ENCODE data around the gene SLFN12L.

DNA sequence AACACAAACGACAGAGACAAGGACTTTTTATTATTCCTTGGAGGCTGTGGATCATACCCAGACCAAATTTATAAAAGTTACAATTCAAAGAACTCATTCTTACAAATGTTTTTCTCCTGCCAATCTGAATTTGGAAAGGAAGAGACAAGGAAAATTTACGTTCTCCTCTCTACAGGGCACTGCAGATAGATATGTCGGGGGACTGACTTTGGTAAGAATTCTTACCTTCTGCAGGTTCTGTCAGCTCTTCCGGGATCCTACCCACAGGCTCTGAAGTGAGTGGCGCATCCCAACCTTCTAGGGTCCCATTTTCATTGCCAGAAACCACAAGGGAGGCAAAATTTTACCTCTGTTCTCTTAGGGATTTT lies 2.2 kb upstream of the SLFN12L start:
- TF ChIP-seq, protein P1, sequence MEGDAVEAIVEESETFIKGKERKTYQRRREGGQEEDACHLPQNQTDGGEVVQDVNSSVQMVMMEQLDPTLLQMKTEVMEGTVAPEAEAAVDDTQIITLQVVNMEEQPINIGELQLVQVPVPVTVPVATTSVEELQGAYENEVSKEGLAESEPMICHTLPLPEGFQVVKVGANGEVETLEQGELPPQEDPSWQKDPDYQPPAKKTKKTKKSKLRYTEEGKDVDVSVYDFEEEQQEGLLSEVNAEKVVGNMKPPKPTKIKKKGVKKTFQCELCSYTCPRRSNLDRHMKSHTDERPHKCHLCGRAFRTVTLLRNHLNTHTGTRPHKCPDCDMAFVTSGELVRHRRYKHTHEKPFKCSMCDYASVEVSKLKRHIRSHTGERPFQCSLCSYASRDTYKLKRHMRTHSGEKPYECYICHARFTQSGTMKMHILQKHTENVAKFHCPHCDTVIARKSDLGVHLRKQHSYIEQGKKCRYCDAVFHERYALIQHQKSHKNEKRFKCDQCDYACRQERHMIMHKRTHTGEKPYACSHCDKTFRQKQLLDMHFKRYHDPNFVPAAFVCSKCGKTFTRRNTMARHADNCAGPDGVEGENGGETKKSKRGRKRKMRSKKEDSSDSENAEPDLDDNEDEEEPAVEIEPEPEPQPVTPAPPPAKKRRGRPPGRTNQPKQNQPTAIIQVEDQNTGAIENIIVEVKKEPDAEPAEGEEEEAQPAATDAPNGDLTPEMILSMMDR (IDR thresholded peaks at IDR 0.05), result no peak
- no peak for TF ChIP-seq POLR2A (IDR thresholded peaks at IDR 0.05)
